Fibroblast of lung (primary cell): Measurements from ENCODE around the gene EPHB1.
A peak's percentile ranks its signal among the peaks of the same experiment; 100 is the strongest.

ENCODE experiments used
- EZH2 ChIP-seq: IDR thresholded peaks from 2 replicates; pipeline ENCODE4 v1.5.1; 2012; ENCODE audit warnings: low read length, control low read depth, mild to moderate bottlenecking; ENCODE audit errors: missing control alignments
- TF ChIP-seq, protein P1 (sequence below), 2 donors: IDR thresholded peaks in 1 of 2; conservative IDR thresholded peaks in 1 of 2; 1 replicate in 1 of 2; 2 replicates in 1 of 2; pipeline ENCODE4 v1.5.1; 2011 to 2012; ENCODE audit warnings: low read length in 2 of 2, control low read depth in 1 of 2, inconsistent platforms in 1 of 2, low read depth in 1 of 2, mild to moderate bottlenecking in 1 of 2

DNA sequence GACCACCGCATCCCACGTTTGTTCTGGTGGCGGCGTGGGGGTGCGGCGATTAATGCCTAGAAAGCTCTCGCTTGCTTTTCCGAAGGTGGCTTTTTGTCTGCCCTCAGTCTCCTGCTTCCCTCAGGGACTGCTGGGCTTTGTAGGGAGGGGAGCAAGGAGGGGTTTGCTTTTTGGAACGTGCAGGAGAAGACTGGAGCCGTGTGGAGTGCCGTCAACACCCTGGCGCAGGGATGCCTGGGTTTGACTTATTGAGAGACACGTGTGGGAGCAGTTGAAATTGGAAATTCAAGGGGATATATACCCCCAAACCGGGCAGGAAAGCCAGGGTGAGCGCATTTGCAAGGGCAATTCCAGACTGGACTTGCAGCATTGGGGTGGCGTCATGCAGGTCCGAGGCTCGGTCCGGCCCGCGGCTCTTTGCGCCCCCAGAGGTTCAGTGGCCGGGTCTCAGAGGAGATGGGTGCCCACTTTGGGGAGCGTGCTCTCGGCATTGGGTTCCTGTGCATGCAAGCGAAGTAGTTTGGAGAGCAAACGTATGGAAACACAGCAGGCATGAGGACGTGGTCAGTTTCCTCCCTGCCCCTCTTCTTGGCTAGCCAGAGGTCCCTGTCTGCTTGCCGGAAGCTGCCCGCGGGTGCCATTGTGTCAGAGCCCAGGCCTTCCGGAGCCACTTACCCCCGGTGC, 2.1 kb downstream of the EPHB1 start:
- TF ChIP-seq, protein P1, sequence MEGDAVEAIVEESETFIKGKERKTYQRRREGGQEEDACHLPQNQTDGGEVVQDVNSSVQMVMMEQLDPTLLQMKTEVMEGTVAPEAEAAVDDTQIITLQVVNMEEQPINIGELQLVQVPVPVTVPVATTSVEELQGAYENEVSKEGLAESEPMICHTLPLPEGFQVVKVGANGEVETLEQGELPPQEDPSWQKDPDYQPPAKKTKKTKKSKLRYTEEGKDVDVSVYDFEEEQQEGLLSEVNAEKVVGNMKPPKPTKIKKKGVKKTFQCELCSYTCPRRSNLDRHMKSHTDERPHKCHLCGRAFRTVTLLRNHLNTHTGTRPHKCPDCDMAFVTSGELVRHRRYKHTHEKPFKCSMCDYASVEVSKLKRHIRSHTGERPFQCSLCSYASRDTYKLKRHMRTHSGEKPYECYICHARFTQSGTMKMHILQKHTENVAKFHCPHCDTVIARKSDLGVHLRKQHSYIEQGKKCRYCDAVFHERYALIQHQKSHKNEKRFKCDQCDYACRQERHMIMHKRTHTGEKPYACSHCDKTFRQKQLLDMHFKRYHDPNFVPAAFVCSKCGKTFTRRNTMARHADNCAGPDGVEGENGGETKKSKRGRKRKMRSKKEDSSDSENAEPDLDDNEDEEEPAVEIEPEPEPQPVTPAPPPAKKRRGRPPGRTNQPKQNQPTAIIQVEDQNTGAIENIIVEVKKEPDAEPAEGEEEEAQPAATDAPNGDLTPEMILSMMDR (conservative IDR thresholded peaks at IDR 0.05 in 1 of 2, IDR thresholded peaks at IDR 0.05 in 1 of 2; ENCODE audit: low read depth in 1 of 2, low read length in 2 of 2): no peak
- peak; percentile 88 for TF ChIP-seq EZH2
